Transverse colon (tissue), 3 donors: ENCODE measurements around the gene ARX.

Experiments used
- CTCF ChIP-seq, 5 experiments: fragments of 200-600 bp in 3 of 5; fragments of 450-650 bp in 2 of 5; sonication (generic) in 3 of 5; IDR thresholded peaks; 1 replicate in 2 of 5; 2 replicates in 3 of 5; pipeline ENCODE4 v1.5.1; 2016 to 2017; ENCODE audit warnings: antibody characterized with exemption in 5 of 5, inconsistent platforms in 3 of 5, mild to moderate bottlenecking in 2 of 5, moderate library complexity in 1 of 5
- EP300 ChIP-seq: sonication (generic); formaldehyde crosslinking; IDR thresholded peaks from one replicate; pipeline ENCODE4 v1.6.1; 2017; ENCODE audit warnings: antibody characterized with exemption, low read depth

GRCh38 chrX:25025615-25026014, 9.8 kb upstream of the ARX start:
- TF ChIP-seq CTCF (IDR thresholded peaks at IDR 0.05) (no peak), EP300 (no peak)
